ENCODE data around the gene SPATA31D3.
"Not testable (repeated sequence)": the region's sequence is repeated elsewhere in the genome, so short reads cannot be mapped to it uniquely, and the experiment has no call there.

The SPATA31D3 gene

GRCh38 chr9:81980568-81980967 lies 37.3 kb downstream of the SPATA31D3 start:
- no peak for DNase-seq

DNA sequence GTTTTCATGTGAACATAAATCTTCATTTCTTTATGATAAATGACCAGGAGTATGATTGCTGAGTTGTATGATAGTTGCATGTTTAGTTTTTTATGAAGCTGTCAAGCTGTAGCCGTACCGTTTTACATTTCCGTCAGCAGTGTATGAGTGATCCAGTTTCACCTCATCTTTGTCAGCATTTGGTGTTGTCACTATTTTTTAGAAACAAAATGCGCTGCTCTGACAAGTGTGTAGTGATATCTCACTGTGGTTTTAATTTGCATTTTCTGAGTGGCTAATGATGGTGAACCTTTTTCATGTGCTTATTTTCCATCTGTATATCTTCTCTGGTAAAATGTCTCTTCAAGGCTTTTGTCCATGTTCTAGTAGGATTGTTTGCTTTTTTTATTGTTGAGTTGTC lies 38.6 kb downstream of the SPATA31D3 start:
- no peak for DNase-seq

DNA sequence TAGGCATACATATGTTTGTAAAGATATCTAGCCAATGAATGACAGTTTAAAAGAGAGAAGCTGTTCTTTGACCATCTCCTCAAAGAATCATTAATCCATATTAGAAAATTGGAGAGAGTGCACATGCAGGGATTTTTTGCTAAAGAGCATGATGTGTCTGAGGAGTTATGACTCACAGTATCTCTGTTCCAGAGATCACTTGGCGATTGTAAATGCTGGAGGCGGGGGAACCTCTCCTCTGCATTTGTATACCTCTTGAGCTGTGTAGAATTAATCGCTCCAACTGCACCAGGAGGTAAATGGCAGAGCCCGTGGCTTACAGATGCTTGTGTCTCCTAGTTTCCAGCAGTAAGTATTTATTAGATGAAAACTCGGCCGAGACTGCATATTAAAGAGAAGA lies 41.6 kb downstream of the SPATA31D3 start:
- no peak for DNase-seq

DNA sequence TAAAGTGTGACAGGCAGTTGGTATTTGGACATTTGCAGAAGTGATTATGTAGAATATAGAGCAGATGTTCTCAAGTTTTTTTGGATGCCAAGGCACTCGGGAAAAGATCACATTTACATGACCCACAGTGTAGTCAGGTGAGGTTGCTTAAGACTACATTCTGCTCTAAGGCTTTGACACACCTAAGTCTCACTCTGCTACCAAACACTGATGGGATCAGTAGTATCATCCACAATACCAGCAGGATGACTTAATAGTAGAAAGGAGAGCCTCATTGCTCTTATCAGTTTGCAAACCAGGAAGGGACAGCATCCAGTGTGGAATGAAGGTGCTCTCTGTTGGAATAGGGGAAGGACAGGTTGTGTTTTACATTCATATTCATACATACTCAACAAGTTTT lies 42.8 kb downstream of the SPATA31D3 start:
- DNase-seq = no peak

GRCh38 chr9:81988472-81988871 lies 45.2 kb downstream of the SPATA31D3 start, which contains the start of gene SPATA31D1:
Gene SPATA31D1 (plus strand): TSS chr9:81988772. CDS start chr9:81988819, 47 bp downstream.
- DNase-seq = not testable (repeated sequence)

DNA sequence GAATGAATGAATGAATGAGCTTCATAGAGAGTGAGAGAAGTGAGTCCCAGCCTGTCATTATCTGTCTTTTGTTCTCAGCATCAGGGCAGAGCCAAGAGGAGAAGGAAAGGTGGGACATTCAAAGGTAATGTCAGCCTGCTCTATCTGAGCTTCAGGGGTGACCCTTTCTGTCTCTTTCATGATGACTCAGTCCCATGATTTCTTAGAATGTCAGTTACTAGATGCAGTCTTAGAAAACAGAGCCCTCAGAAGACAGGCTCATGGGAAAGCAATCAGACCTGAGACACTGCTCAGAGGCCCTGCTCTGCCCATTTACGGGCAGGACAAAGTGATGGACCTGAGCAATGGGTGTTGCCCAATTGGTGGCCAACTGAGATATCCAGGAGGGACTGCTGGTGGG lies 46.4 kb downstream of the SPATA31D3 start:
- DNase-seq = no peak

DNA sequence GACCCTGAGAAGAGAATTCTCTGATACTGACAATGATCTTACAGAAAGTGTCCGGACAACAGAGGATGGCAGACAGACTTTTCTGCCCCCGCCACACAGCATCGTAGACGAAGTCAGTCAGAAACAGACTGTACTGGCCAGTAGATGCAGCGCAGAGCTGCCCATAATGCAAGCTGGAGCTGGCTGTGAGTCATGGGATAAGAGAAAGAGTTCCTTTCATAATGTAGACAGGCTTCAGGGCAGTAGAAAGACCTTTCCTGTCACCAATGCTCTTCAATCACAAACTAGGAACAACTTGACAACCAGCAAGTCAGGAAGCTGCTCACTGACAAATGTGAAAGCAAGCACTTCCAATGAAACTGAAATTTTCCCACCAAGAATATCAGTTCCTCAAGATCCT lies 50.4 kb downstream of the SPATA31D3 start:
- DNase-seq = no peak

Data from bone marrow (tissue), 2 donors.